GM20000 (cell line): ENCODE results near the gene SLC35F5.

ENCODE experiments used
- DNase-seq: peaks from one replicate; pipeline ENCODE4 v3.0.0; 2012; ENCODE audit warnings: low spot score
- CTCF ChIP-seq: IDR thresholded peaks from 2 replicates; pipeline ENCODE4 v1.5.1; 2012; ENCODE audit warnings: mild to moderate bottlenecking, control low read depth; ENCODE audit errors: extremely low read depth, missing control alignments

SLC35F5 gene

GRCh38 chr2:113755035-113755834 lies 1.2 kb downstream of the SLC35F5 start:
- no peak for TF ChIP-seq CTCF
- DNase-seq: peak; percentile 9

- no peak for TF ChIP-seq CTCF
- DNase-seq: no peak
These were observed 2.3 kb downstream of the SLC35F5 start for GRCh38 chr2:113754160-113754559.

GRCh38 chr2:113750385-113750784 lies 6.1 kb downstream of the SLC35F5 start:
- DNase-seq: no peak

GRCh38 chr2:113741091-113741490 lies 15.4 kb downstream of the SLC35F5 start:
- no peak for DNase-seq
- no peak for TF ChIP-seq CTCF

More at GRCh38 chr2:113750385-113750784, 6.1 kb downstream of the SLC35F5 start:
- TF ChIP-seq CTCF: no peak

- TF ChIP-seq CTCF: no peak
- no peak for DNase-seq
These were observed 16.6 kb downstream of the SLC35F5 start for GRCh38 chr2:113739849-113740248.

- DNase-seq: peak; percentile 53
These were observed 22.3 kb downstream of the SLC35F5 start for GRCh38 chr2:113734185-113734584.

More at GRCh38 chr2:113734185-113734584, 22.3 kb downstream of the SLC35F5 start:
- TF ChIP-seq CTCF: no peak
